Activated CD8-positive, alpha-beta T cell treated with anti-CD3 and anti-CD28 coated beads, Interleukin-2, amount 10 ng/mL, durations not matched to agents 7 days and 5 days (primary cell): ENCODE data around the gene CCDC172. TPM values are rescaled to one million over a fixed set of nuclear protein-coding genes. Genes with fewer than 3 reads are reported as not detected.

Experiments
- ATAC-seq: fragments of 150-1000 bp; cut with Tn5 transposase; one replicate; pipeline ENCODE4 v1.10.0; 2021; ENCODE audit warnings: moderate library complexity
- CTCF ChIA-PET: fragments of 350-600 bp; sonication (Branson Sonifier 250); formaldehyde crosslinking; loops from one replicate; lab custom pipeline; 2021; ENCODE audit warnings: antibody characterized with exemption; lab: Charles Lee
- POLR2A ChIA-PET: fragments of 350-600 bp; sonication (Branson Sonifier 250); formaldehyde crosslinking; loops from one replicate; lab custom pipeline; 2021; ENCODE audit warnings: antibody characterized with exemption; lab: Charles Lee
- DNase-seq: peaks from one replicate; pipeline ENCODE4 v3.0.0-alpha.2; 2020
- H3K27ac Mint-ChIP-seq: one replicate; pipeline ENCODE4 v1.8.0; 2021; ENCODE audit warnings: mild to moderate bottlenecking, mixed read lengths
- H3K27me3 Mint-ChIP-seq: one replicate; pipeline ENCODE4 v1.8.0; 2021; ENCODE audit warnings: low read depth, mixed read lengths
- H3K36me3 Mint-ChIP-seq: one replicate; pipeline ENCODE4 v1.8.0; 2021; ENCODE audit warnings: low read depth, mixed read lengths
- H3K4me1 Mint-ChIP-seq: one replicate; pipeline ENCODE4 v1.8.0; 2021; ENCODE audit warnings: low read depth, mixed read lengths
- H3K4me3 Mint-ChIP-seq: one replicate; pipeline ENCODE4 v1.8.0; 2021; ENCODE audit warnings: mild to moderate bottlenecking, mixed read lengths
- H3K9me3 Mint-ChIP-seq: one replicate; pipeline ENCODE4 v1.8.0; 2022; ENCODE audit warnings: mixed read lengths; ENCODE audit not compliant: insufficient read depth
- total RNA-seq, 2 experiments: library from RNA; stranded (reverse); gene quantifications; one replicate each; pipeline ENCODE4 v1.2.3, GENCODE V29; 2021

The CCDC172 gene
- total RNA-seq, 2 experiments from 2014 or later, result not detected

DNA sequence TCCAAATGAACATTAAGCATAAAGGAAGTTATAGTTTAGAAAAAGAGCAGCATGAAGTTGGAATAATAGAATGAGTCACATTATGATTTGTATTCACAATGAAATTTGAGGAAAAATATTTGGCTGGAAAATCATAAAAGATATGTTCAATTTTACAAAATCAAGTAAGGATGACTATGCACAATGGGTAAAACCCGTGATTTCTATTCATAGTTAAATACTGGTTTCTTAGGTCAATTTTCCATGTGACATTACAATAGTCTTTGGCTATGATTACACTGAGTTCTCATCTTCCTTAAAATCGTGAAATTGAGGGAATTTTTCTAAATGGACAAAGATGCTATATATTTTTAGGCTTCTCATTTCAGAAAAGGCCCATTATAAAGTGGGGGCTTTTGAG, 17.4 kb upstream of the CCDC172 start:
- no peak for ATAC-seq
- H3K27ac Mint-ChIP-seq, result no peak overlapping the region
- ChIA-PET POLR2A (no interaction called here), CTCF (no interaction called here)
- H3K4me3 Mint-ChIP-seq, result no peak overlapping the region
- no peaks in the 10 kb centered on the region for H3K27me3 Mint-ChIP-seq
- no peaks in the 10 kb centered on the region for H3K36me3 Mint-ChIP-seq
- DNase-seq, result no peak
- no peaks in the 10 kb centered on the region for H3K4me1 Mint-ChIP-seq
- H3K9me3 Mint-ChIP-seq, result no peaks in the 10 kb centered on the region

- ATAC-seq (no peak), DNase-seq (no peak)
- ChIA-PET CTCF (no interaction called here), POLR2A (no interaction called here)
- H3K9me3 Mint-ChIP-seq, result no peaks in the 10 kb centered on the region
- no peaks in the 10 kb centered on the region for H3K36me3 Mint-ChIP-seq
- H3K4me1 Mint-ChIP-seq, result no peaks in the 10 kb centered on the region
- no peak overlapping the region for H3K27ac Mint-ChIP-seq
- no peaks in the 10 kb centered on the region for H3K27me3 Mint-ChIP-seq
- H3K4me3 Mint-ChIP-seq, result no peak overlapping the region
Observed at GRCh38 chr10:116307455-116307854, 16.8 kb upstream of the CCDC172 start.

DNA sequence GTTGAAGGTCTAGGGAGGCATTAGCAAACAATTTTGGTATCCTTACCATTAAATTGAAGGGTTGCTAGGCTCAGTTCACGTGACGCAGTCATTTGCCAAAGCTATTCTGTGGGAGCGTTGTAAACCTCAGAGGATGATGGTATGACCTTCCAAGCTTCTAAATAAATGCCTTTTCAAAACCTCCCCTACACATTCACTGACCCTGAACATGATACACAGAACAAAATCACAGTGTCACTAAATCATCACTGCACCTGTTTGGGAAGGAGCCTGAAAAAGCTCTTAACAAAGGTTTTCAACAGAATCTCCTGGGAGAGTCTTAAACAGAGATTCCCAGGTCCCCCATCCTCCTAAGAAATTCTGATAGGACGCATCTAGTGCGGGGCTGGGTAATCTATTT, 13.2 kb upstream of the CCDC172 start:
- CTCF ChIA-PET, result no interaction called here
- POLR2A ChIA-PET, result no interaction called here
- ATAC-seq (no peak), DNase-seq (no peak)
- no peak overlapping the region for H3K4me3 Mint-ChIP-seq
- no peaks in the 10 kb centered on the region for H3K9me3 Mint-ChIP-seq
- no peaks in the 10 kb centered on the region for H3K4me1 Mint-ChIP-seq
- H3K27me3 Mint-ChIP-seq, result no peaks in the 10 kb centered on the region
- H3K36me3 Mint-ChIP-seq, result no peaks in the 10 kb centered on the region
- no peak overlapping the region for H3K27ac Mint-ChIP-seq

GRCh38 chr10:116311706-116312490, 12.3 kb upstream of the CCDC172 start:
- Mint-ChIP-seq H3K27me3 (no peaks in the 10 kb centered on the region), H3K36me3 (no peaks in the 10 kb centered on the region), H3K9me3 (no peaks in the 10 kb centered on the region), H3K4me3 (no peak overlapping the region), H3K4me1 (peaks cover 5% of the 10 kb centered on the region), H3K27ac (no peak overlapping the region)
- no peak for DNase-seq
- ATAC-seq, result no peak
- ChIA-PET CTCF (no interaction called here), POLR2A (no interaction called here)

DNA sequence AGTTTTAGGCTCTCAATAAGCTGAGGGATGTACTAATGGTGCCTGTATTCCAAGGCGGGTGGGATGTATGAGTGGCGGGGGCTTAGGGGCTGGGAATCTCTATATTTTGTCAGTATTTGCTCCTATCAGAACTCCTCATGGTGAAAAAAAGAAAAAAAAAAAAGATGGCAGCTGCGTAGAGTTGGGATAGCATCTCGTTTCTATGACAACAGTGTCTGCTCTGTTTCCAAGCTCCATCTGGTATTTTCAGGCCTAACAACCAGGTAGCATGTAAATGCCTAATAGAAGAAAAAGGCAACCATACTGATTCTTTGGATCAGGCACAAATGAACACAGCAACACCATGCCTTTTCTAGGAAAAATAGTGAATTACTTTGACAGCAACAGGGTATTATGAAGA, 11.7 kb upstream of the CCDC172 start:
- ATAC-seq, result no peak
- Mint-ChIP-seq H3K27me3 (no peaks in the 10 kb centered on the region), H3K4me3 (no peak overlapping the region), H3K36me3 (no peaks in the 10 kb centered on the region), H3K4me1 (peaks cover 10% of the 10 kb centered on the region), H3K9me3 (no peaks in the 10 kb centered on the region), H3K27ac (no peak overlapping the region)
- ChIA-PET POLR2A (interaction anchor here (0.6 kb wide), 1 partner anchor 340 kb away, joined by 4 read pairs; no protein-coding TSS in a partner anchor), CTCF (no interaction called here)
- no peak for DNase-seq

DNA sequence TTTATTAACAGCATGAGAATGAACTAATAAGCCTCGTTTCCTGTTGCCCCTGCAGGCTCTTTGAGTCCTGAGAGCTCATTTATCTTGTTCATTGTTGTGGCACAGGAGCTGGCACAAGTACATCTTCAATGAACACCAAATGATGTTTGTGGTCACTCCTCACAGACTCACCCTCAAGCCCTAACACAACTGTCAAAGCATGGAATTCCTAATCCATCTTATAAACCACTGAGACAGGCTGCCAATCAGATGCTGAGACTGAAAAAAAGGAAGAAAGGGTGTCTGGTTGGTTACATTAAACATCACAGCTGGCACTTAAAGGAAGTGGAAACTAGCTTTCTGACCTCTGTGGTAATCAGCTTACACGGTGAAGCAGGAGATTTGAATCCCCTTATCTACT, 7.7 kb upstream of the CCDC172 start:
- DNase-seq (no peak), ATAC-seq (no peak)
- CTCF ChIA-PET, result no interaction called here
- POLR2A ChIA-PET, result no interaction called here
- Mint-ChIP-seq H3K27ac (no peak overlapping the region), H3K36me3 (no peaks in the 10 kb centered on the region), H3K4me1 (peaks cover 10% of the 10 kb centered on the region), H3K27me3 (no peaks in the 10 kb centered on the region), H3K9me3 (no peaks in the 10 kb centered on the region), H3K4me3 (no peak overlapping the region)

- Mint-ChIP-seq H3K27me3 (peaks cover 2% of the 10 kb centered on the region), H3K36me3 (no peaks in the 10 kb centered on the region), H3K4me1 (no peaks in the 10 kb centered on the region), H3K4me3 (no peak overlapping the region), H3K27ac (no peak overlapping the region), H3K9me3 (no peaks in the 10 kb centered on the region)
- ChIA-PET POLR2A (no interaction called here), CTCF (no interaction called here)
- no peak for DNase-seq
- ATAC-seq, result no peak
Observed at GRCh38 chr10:116324951-116325635, 845 bp downstream of the CCDC172 start.

- ChIA-PET POLR2A (no interaction called here), CTCF (no interaction called here)
- no peaks in the 10 kb centered on the region for H3K4me1 Mint-ChIP-seq
- DNase-seq (no peak), ATAC-seq (no peak)
- H3K4me3 Mint-ChIP-seq, result no peak overlapping the region
- H3K36me3 Mint-ChIP-seq, result no peaks in the 10 kb centered on the region
- H3K27me3 Mint-ChIP-seq, result peaks cover 2% of the 10 kb centered on the region
- no peaks in the 10 kb centered on the region for H3K9me3 Mint-ChIP-seq
- no peak overlapping the region for H3K27ac Mint-ChIP-seq
Observed at GRCh38 chr10:116325987-116326386, 1.7 kb downstream of the CCDC172 start.

GRCh38 chr10:116329153-116329552, 4.9 kb downstream of the CCDC172 start:
- Mint-ChIP-seq H3K27me3 (peaks cover 2% of the 10 kb centered on the region), H3K4me3 (no peak overlapping the region), H3K27ac (no peak overlapping the region), H3K4me1 (no peaks in the 10 kb centered on the region), H3K9me3 (no peaks in the 10 kb centered on the region), H3K36me3 (no peaks in the 10 kb centered on the region)
- ATAC-seq, result no peak
- CTCF ChIA-PET, result no interaction called here
- POLR2A ChIA-PET, result no interaction called here
- DNase-seq, result no peak

DNA sequence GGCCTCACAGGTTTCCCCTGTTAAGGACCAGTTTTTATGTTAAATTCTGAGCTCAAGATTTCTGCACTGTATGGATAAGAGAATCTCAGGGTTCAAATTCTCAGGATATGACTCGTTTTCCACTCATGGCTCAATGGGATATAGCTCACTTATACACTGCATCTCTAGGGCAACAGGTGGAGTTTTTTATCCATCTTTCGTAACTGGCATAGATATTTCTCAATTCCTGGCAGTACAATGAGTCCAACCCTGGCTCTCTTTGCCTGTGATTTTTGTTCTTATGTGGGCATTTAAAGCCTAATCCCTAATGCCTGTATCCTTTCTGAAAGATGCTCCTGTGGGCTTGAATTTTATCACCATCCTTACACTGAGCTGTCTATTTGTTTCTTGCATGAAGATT, 7.6 kb downstream of the CCDC172 start:
- H3K36me3 Mint-ChIP-seq, result no peaks in the 10 kb centered on the region
- ChIA-PET CTCF (no interaction called here), POLR2A (no interaction called here)
- H3K27me3 Mint-ChIP-seq, result peaks cover 2% of the 10 kb centered on the region
- no peaks in the 10 kb centered on the region for H3K9me3 Mint-ChIP-seq
- H3K4me3 Mint-ChIP-seq, result no peak overlapping the region
- no peak overlapping the region for H3K27ac Mint-ChIP-seq
- no peaks in the 10 kb centered on the region for H3K4me1 Mint-ChIP-seq
- DNase-seq (no peak), ATAC-seq (no peak)

GRCh38 chr10:116336866-116337265, 12.6 kb downstream of the CCDC172 start:
- ATAC-seq (no peak), DNase-seq (no peak)
- Mint-ChIP-seq H3K36me3 (no peaks in the 10 kb centered on the region), H3K27me3 (no peaks in the 10 kb centered on the region), H3K27ac (no peak overlapping the region), H3K9me3 (no peaks in the 10 kb centered on the region), H3K4me3 (no peak overlapping the region), H3K4me1 (no peaks in the 10 kb centered on the region)
- POLR2A ChIA-PET, result no interaction called here
- CTCF ChIA-PET, result no interaction called here

DNA sequence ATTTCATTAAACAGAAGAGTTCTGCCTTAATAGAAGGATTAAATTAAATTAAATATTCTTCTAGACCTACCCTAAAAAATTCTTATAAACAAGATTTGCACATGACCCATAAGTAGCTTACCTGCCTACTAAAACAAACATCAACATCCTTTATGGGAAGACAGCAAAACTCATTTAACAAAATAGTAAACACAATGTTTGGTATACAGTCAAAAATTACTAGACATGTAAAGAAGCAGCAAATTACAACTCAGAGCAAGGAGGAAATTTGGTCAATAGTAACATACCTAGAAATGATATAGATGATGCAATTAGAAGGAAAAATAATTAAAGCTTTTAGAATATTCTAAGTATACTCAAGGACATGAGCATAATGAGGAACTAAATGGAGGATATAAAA, 27.9 kb downstream of the CCDC172 start:
- Mint-ChIP-seq H3K27ac (no peak overlapping the region), H3K4me3 (no peak overlapping the region), H3K4me1 (no peaks in the 10 kb centered on the region), H3K9me3 (no peaks in the 10 kb centered on the region), H3K27me3 (no peaks in the 10 kb centered on the region), H3K36me3 (no peaks in the 10 kb centered on the region)
- ChIA-PET CTCF (no interaction called here), POLR2A (no interaction called here)
- no peak for DNase-seq
- ATAC-seq, result no peak
